ENCODE results near the gene PSME2. TPM values are rescaled to one million over a fixed set of nuclear protein-coding genes. Genes with fewer than 3 reads are reported as not detected.

The PSME2 gene
- total RNA-seq, 2 donors from 2014 or later, result 106 to 112 TPM

DNA sequence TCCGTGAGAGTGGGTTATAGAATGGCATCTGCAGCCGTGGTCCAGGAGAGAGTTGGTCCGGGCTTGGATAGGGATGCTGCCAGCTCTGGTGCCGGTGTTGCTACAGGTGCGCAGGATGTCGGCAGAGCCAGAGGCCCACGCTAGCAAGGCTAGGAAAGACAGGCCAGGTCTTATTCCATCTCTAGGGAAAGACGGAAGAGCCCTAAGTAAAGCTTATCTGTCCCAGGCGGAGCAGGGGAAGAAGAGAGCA, 10.9 kb downstream of the PSME2 start:
- H3K4me3 ChIP-seq (ENCODE audit: low read length), result peak overlapping the region; percentile 82
- Mint-ChIP-seq H3K27me3 (ENCODE audit: insufficient read depth) (no peaks in the 10 kb centered on the region), H3K27ac (no peak overlapping the region), H3K4me3 (peak overlapping the region; percentile 71), H3K4me1 (peaks cover 20% of the 10 kb centered on the region), H3K36me3 (ENCODE audit: low read depth) (peaks cover 20% of the 10 kb centered on the region), H3K9me3 (no peaks in the 10 kb centered on the region)
- no peaks in the 10 kb centered on the region for H3K27me3 ChIP-seq (ENCODE audit: control insufficient read depth, insufficient read depth, low read length, poor library complexity, severe bottlenecking)
- H3K9me3 ChIP-seq (ENCODE audit: control insufficient read depth, low read length), result no peaks in the 10 kb centered on the region
- H3K36me3 ChIP-seq (ENCODE audit: control insufficient read depth, insufficient read depth, low read length), result peaks cover 23% of the 10 kb centered on the region
- 13 to 21% methylated on average over 7 to 9 of the region's 9 CpGs for WGBS, 2 experiments (ENCODE audit: insufficient coverage in 1 of 2, insufficient read length in 1 of 2)
- H3K9ac ChIP-seq (ENCODE audit: extremely low read depth, low read length, poor library complexity, severe bottlenecking), result no peak overlapping the region
- TF ChIP-seq CTCF (conservative IDR thresholded peaks at IDR 0.05), result no peak
- H3K4me1 ChIP-seq (ENCODE audit: control insufficient read depth, insufficient read depth, low read length), result no peaks in the 10 kb centered on the region
- DNase-seq, result no peak
- H3K27ac ChIP-seq (ENCODE audit: low read depth, low read length), result no peak overlapping the region

DNA sequence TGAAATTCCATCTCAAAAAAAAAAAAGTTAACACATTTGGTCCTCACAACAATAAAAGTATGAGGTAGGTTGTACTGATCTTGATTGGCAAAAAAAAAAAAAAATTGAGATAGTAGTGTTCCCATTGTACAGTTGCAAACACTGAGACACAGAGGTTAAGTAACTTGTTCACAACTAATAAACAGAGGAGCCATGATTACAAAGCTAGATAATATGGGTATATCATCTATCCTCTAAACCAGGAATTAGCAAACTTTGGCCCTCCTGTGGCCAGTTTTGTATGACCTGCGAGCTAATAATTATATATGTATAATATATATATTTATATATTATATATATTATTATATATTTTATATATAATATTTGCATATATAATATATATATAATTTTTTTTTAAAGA, 12.7 kb downstream of the PSME2 start:
- H3K27ac Mint-ChIP-seq, result no peak overlapping the region
- Histone ChIP-seq H3K4me1 (ENCODE audit: control insufficient read depth, insufficient read depth, low read length) (no peaks in the 10 kb centered on the region), H3K4me3 (ENCODE audit: low read length) (no peak overlapping the region), H3K9ac (ENCODE audit: extremely low read depth, low read length, poor library complexity, severe bottlenecking) (no peak overlapping the region), H3K9me3 (ENCODE audit: control insufficient read depth, low read length) (no peaks in the 10 kb centered on the region), H3K27me3 (ENCODE audit: control insufficient read depth, insufficient read depth, low read length, poor library complexity, severe bottlenecking) (no peaks in the 10 kb centered on the region), H3K27ac (ENCODE audit: low read depth, low read length) (no peak overlapping the region), H3K36me3 (ENCODE audit: control insufficient read depth, insufficient read depth, low read length) (peaks cover 12% of the 10 kb centered on the region)
- H3K4me3 Mint-ChIP-seq, result no peak overlapping the region
- no CpG with 5 or more reads among the region's 1 CpG for WGBS, 2 experiments (ENCODE audit: insufficient coverage in 1 of 2, insufficient read length in 1 of 2)
- H3K36me3 Mint-ChIP-seq (ENCODE audit: low read depth), result peaks cover 8% of the 10 kb centered on the region
- H3K9me3 Mint-ChIP-seq, result no peaks in the 10 kb centered on the region
- no peak for TF ChIP-seq CTCF (conservative IDR thresholded peaks at IDR 0.05)
- H3K27me3 Mint-ChIP-seq (ENCODE audit: insufficient read depth), result no peaks in the 10 kb centered on the region
- peaks cover 11% of the 10 kb centered on the region for H3K4me1 Mint-ChIP-seq
- DNase-seq, result no peak

- Mint-ChIP-seq H3K9me3 (no peaks in the 10 kb centered on the region), H3K27me3 (ENCODE audit: insufficient read depth) (no peaks in the 10 kb centered on the region), H3K4me1 (peaks cover 11% of the 10 kb centered on the region), H3K36me3 (ENCODE audit: low read depth) (peaks cover under 1% of the 10 kb centered on the region), H3K4me3 (no peak overlapping the region), H3K27ac (peak overlapping the region; percentile 30)
- H3K9me3 ChIP-seq (ENCODE audit: control insufficient read depth, low read length), result no peaks in the 10 kb centered on the region
- no peak for TF ChIP-seq CTCF (conservative IDR thresholded peaks at IDR 0.05)
- H3K9ac ChIP-seq (ENCODE audit: extremely low read depth, low read length, poor library complexity, severe bottlenecking), result no peak overlapping the region
- 96% methylated on average over 2 of the region's 2 CpGs; no CpG with 5 or more reads in 1 of the 2 experiments for WGBS, 2 experiments (ENCODE audit: insufficient coverage in 1 of 2, insufficient read length in 1 of 2)
- H3K4me3 ChIP-seq (ENCODE audit: low read length), result no peak overlapping the region
- no peaks in the 10 kb centered on the region for H3K27me3 ChIP-seq (ENCODE audit: control insufficient read depth, insufficient read depth, low read length, poor library complexity, severe bottlenecking)
- no peaks in the 10 kb centered on the region for H3K4me1 ChIP-seq (ENCODE audit: control insufficient read depth, insufficient read depth, low read length)
- peaks cover 5% of the 10 kb centered on the region for H3K36me3 ChIP-seq (ENCODE audit: control insufficient read depth, insufficient read depth, low read length)
- no peak overlapping the region for H3K27ac ChIP-seq (ENCODE audit: low read depth, low read length)
- no peak for DNase-seq
Measured at GRCh38 chr14:24132976-24133375, 13.4 kb downstream of the PSME2 start.
